HG02884 (cell line): Measurements from ENCODE around the gene ARHGAP18.

Experiments used
- ATAC-seq: cut with Tn5 transposase; IDR thresholded peaks from one replicate; pipeline ENCODE4 v1.9.1; 2021; ENCODE audit warnings: mild to moderate bottlenecking, moderate library complexity; ENCODE audit not compliant: unreplicated experiment

ARHGAP18 gene

GRCh38 chr6:129546702-129547101, 163.3 kb downstream of the ARHGAP18 start:
- ATAC-seq, result no peak

DNA sequence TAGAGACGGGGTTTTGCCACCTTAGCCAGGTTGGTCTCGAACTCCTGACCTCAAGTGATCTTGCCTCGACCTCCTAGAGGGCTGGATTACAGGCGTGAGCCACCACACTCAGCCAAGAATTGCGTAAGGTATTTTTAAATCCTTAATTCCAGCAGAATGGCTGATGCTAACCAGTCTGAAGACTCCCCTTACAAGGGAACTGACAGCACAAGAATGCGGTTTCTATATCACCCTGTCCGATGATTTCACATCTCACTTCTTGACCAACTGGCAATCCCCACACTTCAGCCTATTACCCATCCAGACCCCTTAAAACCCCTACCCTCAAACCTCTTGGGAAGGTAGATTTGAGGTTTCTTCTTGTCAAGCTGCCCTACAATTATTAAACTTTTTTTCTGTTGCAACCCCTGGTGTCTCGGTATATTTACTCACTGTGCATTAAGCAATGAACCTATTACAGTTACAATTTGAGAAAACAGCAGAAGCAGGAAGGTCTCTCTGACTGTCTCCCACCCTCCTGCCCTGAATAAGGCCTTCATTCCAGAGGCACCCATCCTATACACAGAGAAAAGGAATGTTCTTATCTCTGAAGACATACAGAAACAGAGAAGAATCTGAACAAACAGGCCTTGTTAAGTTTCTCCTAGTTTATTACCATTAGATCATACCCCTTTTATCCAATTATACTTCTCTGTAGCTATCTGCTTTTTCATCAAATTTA, 164.9 kb downstream of the ARHGAP18 start:
- ATAC-seq, result no peak

DNA sequence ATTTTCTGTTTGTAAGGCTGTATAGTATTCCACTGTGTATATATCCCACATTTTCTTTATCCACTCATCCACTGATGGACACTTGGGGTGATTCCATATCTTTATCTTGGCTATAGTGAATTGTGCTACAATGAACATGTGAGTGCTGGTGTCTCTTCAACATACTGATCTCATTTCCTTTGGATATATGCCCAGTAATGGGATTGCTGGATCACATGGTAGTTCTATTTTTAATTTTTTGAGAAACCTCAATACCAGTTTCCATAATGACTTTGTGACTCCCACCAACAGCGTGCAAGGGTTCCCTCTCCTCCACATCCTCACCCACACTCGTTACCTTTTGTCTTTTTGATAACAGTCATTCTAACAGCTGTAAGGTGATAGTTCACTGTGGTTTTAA, 166.0 kb downstream of the ARHGAP18 start:
- no peak for ATAC-seq

GRCh38 chr6:129542705-129543104, 167.3 kb downstream of the ARHGAP18 start:
- no peak for ATAC-seq

- no peak for ATAC-seq
These were observed 170.9 kb downstream of the ARHGAP18 start for GRCh38 chr6:129539032-129539431.

GRCh38 chr6:129536271-129536670, 173.7 kb downstream of the ARHGAP18 start:
- ATAC-seq, result no peak

DNA sequence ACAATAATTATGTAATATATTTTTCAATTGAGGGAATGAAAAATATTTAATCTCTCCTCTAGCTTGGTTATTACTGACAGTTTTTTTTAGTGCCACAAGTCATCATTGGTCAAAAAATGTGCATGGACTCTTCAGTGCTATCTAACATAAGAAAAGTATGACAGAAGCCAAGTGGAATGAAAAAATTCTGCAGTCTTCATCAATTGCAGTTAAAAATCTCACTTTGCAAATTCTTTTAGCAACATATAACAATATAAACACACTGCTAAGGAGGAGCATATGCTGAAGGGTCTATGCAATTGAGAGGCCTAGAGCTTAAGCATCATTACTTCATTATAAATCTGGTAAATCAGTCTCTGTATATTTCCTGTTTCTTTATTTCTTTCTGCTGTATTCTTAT, 175.1 kb downstream of the ARHGAP18 start:
- no peak for ATAC-seq
